Calu3 (cell line): ENCODE results near the gene MIGA2. TPM values are rescaled to one million over a fixed set of nuclear protein-coding genes. Genes with fewer than 3 reads are reported as not detected.

Source experiments
- BruUV-seq: library from RNA; stranded (reverse); fragments of 400-500 nt; replicated peaks from 2 replicates; lab custom pipeline; 2021; lab: Mats Ljungman, UMichigan
- CTCF ChIA-PET: fragments of 300-600 bp; sonication (Branson Sonifier 250); formaldehyde crosslinking; loops from one replicate; lab custom pipeline; 2022; ENCODE audit warnings: antibody characterized with exemption; lab: Charles Lee
- DNase-seq: peaks from one replicate; pipeline ENCODE4 v3.0.0; 2022
- H3K27ac Mint-ChIP-seq: one replicate; pipeline ENCODE4 v1.8.0; 2022; ENCODE audit warnings: mixed read lengths; ENCODE audit not compliant: unreplicated experiment
- H3K27me3 Mint-ChIP-seq: one replicate; pipeline ENCODE4 v1.8.0; 2022; ENCODE audit warnings: mixed read lengths; ENCODE audit not compliant: unreplicated experiment
- H3K36me3 Mint-ChIP-seq: one replicate; pipeline ENCODE4 v1.8.0; 2022; ENCODE audit warnings: mild to moderate bottlenecking, moderate library complexity, mixed read lengths; ENCODE audit not compliant: insufficient read depth, unreplicated experiment
- H3K4me1 Mint-ChIP-seq: one replicate; pipeline ENCODE4 v1.8.0; 2022; ENCODE audit warnings: mild to moderate bottlenecking, low read depth, mixed read lengths; ENCODE audit not compliant: unreplicated experiment
- H3K4me3 Mint-ChIP-seq: one replicate; pipeline ENCODE4 v1.8.0; 2022; ENCODE audit warnings: mild to moderate bottlenecking, low read depth, moderate library complexity, mixed read lengths; ENCODE audit not compliant: unreplicated experiment
- H3K9me3 Mint-ChIP-seq: one replicate; pipeline ENCODE4 v1.8.0; 2022; ENCODE audit warnings: low read depth, mixed read lengths; ENCODE audit not compliant: unreplicated experiment
- intact Hi-C: fragments of 100-400 bp; cut with micrococcal nuclease; formaldehyde crosslinking; loops from one replicate; pipeline ENCODE4 v1.10.0; 2022; ENCODE audit not compliant: unreplicated experiment
- total RNA-seq: library from RNA; stranded (reverse); gene quantifications from 2 replicates; pipeline ENCODE4 v1.2.3, GENCODE V29; 2022
- TF ChIP-seq, protein P1 (sequence below): fragments of 200-600 bp; IDR thresholded peaks from one replicate; pipeline ENCODE4 v1.8.0; 2022; ENCODE audit warnings: antibody characterized with exemption; ENCODE audit not compliant: unreplicated experiment

The MIGA2 gene
- total RNA-seq, 1 experiment from 2014 or later, result 17.8 TPM

DNA sequence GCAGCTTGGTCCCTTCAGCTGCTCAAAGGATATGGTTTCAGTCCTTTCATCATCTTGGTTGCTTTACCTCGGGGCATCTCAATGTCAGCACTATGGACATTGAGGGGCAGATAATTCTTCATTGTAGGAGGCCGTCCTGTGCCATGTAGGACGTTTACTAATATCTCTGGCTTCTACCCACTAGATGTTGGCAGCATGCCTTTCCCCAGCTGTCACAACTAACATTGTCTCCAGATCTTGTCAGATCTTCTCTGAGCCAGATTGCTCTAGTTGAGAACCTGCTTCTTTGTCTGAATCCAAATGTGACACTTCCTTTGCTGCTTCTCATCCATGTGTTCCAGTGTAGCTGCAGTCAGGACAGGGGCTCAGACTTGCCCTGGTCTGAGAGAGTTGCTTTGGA is 85.1 kb downstream of the MIGA2 start:
- TF ChIP-seq, protein P1, sequence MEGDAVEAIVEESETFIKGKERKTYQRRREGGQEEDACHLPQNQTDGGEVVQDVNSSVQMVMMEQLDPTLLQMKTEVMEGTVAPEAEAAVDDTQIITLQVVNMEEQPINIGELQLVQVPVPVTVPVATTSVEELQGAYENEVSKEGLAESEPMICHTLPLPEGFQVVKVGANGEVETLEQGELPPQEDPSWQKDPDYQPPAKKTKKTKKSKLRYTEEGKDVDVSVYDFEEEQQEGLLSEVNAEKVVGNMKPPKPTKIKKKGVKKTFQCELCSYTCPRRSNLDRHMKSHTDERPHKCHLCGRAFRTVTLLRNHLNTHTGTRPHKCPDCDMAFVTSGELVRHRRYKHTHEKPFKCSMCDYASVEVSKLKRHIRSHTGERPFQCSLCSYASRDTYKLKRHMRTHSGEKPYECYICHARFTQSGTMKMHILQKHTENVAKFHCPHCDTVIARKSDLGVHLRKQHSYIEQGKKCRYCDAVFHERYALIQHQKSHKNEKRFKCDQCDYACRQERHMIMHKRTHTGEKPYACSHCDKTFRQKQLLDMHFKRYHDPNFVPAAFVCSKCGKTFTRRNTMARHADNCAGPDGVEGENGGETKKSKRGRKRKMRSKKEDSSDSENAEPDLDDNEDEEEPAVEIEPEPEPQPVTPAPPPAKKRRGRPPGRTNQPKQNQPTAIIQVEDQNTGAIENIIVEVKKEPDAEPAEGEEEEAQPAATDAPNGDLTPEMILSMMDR, result no peak
- H3K36me3 Mint-ChIP-seq, result peaks cover 12% of the 10 kb centered on the region
- DNase-seq, result no peak
- no peaks in the 10 kb centered on the region for H3K9me3 Mint-ChIP-seq
- CTCF ChIA-PET, result interaction anchor here (0.6 kb wide), 1 partner anchor 53 kb away, joined by 3 read pairs; no protein-coding TSS in a partner anchor
- no peak overlapping the region for H3K27ac Mint-ChIP-seq
- H3K4me3 Mint-ChIP-seq, result no peak overlapping the region
- no TSS peak for BruUV-seq
- intact Hi-C loops, result no loop called here
- H3K4me1 Mint-ChIP-seq, result no peaks in the 10 kb centered on the region
- no peaks in the 10 kb centered on the region for H3K27me3 Mint-ChIP-seq

Other genes starting within 250 kb of the MIGA2 start
- 16.6 and 18.2 TPM in 2 replicates for gene TBC1D13, start 249.4 kb upstream of the MIGA2 start, total RNA-seq
- 15.2 and 17.5 TPM in 2 replicates for gene ENDOG, start 218.1 kb upstream of the MIGA2 start, total RNA-seq
- gene SPOUT1, start 206.8 kb upstream of the MIGA2 start, total RNA-seq, result 35.8 and 46.8 TPM in 2 replicates
- 3.7 and 4.1 TPM in 2 replicates for gene KYAT1, start 154.7 kb upstream of the MIGA2 start, total RNA-seq
- gene LRRC8A, start 154.5 kb upstream of the MIGA2 start, total RNA-seq, result 28.7 and 29.9 TPM in 2 replicates
- gene PHYHD1, start 115.6 kb upstream of the MIGA2 start, total RNA-seq, result 0.66 TPM in 1 of 2 replicates, not detected in the other
- gene DOLK, start 89.0 kb upstream of the MIGA2 start, total RNA-seq, result 14.6 and 14.7 TPM in 2 replicates
- gene NUP188, start 88.9 kb upstream of the MIGA2 start, total RNA-seq, result 34.3 and 49.6 TPM in 2 replicates
- 66.5 and 83.8 TPM in 2 replicates for gene SH3GLB2, start 8.3 kb upstream of the MIGA2 start, total RNA-seq
- gene DOLPP1, start 44.5 kb downstream of the MIGA2 start, total RNA-seq, result 14.4 and 16.1 TPM in 2 replicates
- 7.1 and 9.2 TPM in 2 replicates for gene CRAT, start 74.2 kb downstream of the MIGA2 start, total RNA-seq
- gene PTPA, start 74.8 kb downstream of the MIGA2 start, total RNA-seq, result 76.2 and 83.3 TPM in 2 replicates
- gene IER5L, start 141.6 kb downstream of the MIGA2 start, total RNA-seq, result 53.1 and 60.3 TPM in 2 replicates